Measurements from ENCODE around the gene SQSTM1. TPM values are rescaled to one million over a fixed set of nuclear protein-coding genes. Genes with fewer than 3 reads are reported as not detected.

The SQSTM1 gene
- total and polyA plus RNA-seq, 4 donors = 152 to 404 (median 345) TPM

- peak overlapping the region in 1 of 2 donors; percentile 50 for H3K4me3 ChIP-seq (ENCODE audit: low read length in 2 of 2)
- H3K9me3 ChIP-seq (ENCODE audit: control insufficient read depth, low read length) = no peaks in the 10 kb centered on the region
- peak; percentile 87 for ATAC-seq (ENCODE audit: low FRiP score)
- H3K36me3 ChIP-seq (ENCODE audit: control insufficient read depth in 1 of 2, insufficient read depth in 2 of 2, low read length in 1 of 2) = peaks cover 0 to 6% of the 10 kb centered on the region in 2 donors
- intact Hi-C loops (cut with DNase I) = no loop called here
- peak; percentile 97 to 98 for DNase-seq
- no peaks in the 10 kb centered on the region for H3K4me1 ChIP-seq (ENCODE audit: control insufficient read depth in 1 of 2, insufficient read depth in 2 of 2, low read length in 2 of 2)
- H3K27ac ChIP-seq (ENCODE audit: low read depth in 1 of 2, low read length in 2 of 2) = peak overlapping the region; percentile 45 to 74
- WGBS, 2 donors = 1% methylated on average over 33 to 35 of the region's 35 CpGs
- H3K27me3 ChIP-seq (ENCODE audit: control insufficient read depth in 1 of 2, insufficient read depth in 2 of 2, low read length in 1 of 2) = peaks cover 0 to 1% of the 10 kb centered on the region in 2 donors
These were observed 1.9 kb upstream of the SQSTM1 start for GRCh38 chr5:179818746-179819295.

GRCh38 chr5:179819296-179820126, 1.2 kb upstream of the SQSTM1 start:
- peak; percentile 86 to 89 for DNase-seq
- 18 to 30% methylated on average over 17 to 26 of the region's 26 CpGs for WGBS, 2 donors
- H3K27me3 ChIP-seq (ENCODE audit: control insufficient read depth in 1 of 2, insufficient read depth in 2 of 2, low read length in 1 of 2) = peaks cover 0 to 1% of the 10 kb centered on the region in 2 donors
- H3K27ac ChIP-seq (ENCODE audit: low read depth in 1 of 2, low read length in 2 of 2) = peak overlapping the region; percentile 45 to 68
- peaks cover 0 to 6% of the 10 kb centered on the region in 2 donors for H3K36me3 ChIP-seq (ENCODE audit: control insufficient read depth in 1 of 2, insufficient read depth in 2 of 2, low read length in 1 of 2)
- H3K4me3 ChIP-seq (ENCODE audit: low read length in 2 of 2) = peak overlapping the region in 1 of 2 donors; percentile 50
- H3K9me3 ChIP-seq (ENCODE audit: control insufficient read depth, low read length) = no peaks in the 10 kb centered on the region
- intact Hi-C loops (cut with DNase I) = loop anchor here (5.0 kb wide), 1 partner anchor 38 kb away; the partner anchor contains the start of gene MRNIP (in 2 of the 2)
- ATAC-seq (ENCODE audit: low FRiP score) = peak; percentile 63
- no peaks in the 10 kb centered on the region for H3K4me1 ChIP-seq (ENCODE audit: control insufficient read depth in 1 of 2, insufficient read depth in 2 of 2, low read length in 2 of 2)

DNA sequence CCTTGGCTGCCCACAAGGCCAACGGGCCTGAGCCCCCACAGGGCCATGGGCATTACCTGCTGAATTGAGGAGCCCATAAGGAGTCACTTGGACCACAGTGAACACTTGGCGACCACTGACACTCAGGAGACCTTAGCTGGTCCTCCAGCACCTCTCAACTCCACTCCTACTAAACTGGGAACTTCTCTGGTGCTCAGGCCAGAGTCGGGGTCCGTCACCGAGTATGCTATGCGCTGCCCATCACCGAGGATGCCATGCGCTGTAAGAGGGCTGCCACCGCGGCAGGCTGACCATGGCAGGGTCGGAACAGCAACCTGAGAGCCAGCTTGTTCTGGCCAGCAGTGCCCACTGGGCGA, 600 bp upstream of the SQSTM1 start:
- Histone ChIP-seq H3K9me3 (ENCODE audit: control insufficient read depth, low read length) (no peaks in the 10 kb centered on the region), H3K4me1 (ENCODE audit: control insufficient read depth in 1 of 2, insufficient read depth in 2 of 2, low read length in 2 of 2) (no peaks in the 10 kb centered on the region), H3K27me3 (ENCODE audit: control insufficient read depth in 1 of 2, insufficient read depth in 2 of 2, low read length in 1 of 2) (peaks cover 0 to 1% of the 10 kb centered on the region in 2 donors), H3K4me3 (ENCODE audit: low read length in 2 of 2) (peak overlapping the region; percentile 27 to 50), H3K27ac (ENCODE audit: low read depth in 1 of 2, low read length in 2 of 2) (peak overlapping the region; percentile 45 to 68), H3K36me3 (ENCODE audit: control insufficient read depth in 1 of 2, insufficient read depth in 2 of 2, low read length in 1 of 2) (peaks cover 0 to 6% of the 10 kb centered on the region in 2 donors)
- ATAC-seq (ENCODE audit: low FRiP score) = no peak
- intact Hi-C loops (cut with DNase I) = loop anchor here (5.0 kb wide), 1 partner anchor 37 kb away; the partner anchor contains the start of gene MRNIP (in 2 of the 2)
- no peak for DNase-seq
- 24 to 30% methylated on average over 12 of the region's 12 CpGs for WGBS, 2 donors

- H3K27ac ChIP-seq (ENCODE audit: low read depth in 1 of 2, low read length in 2 of 2) = peak overlapping the region; percentile 92 to 96
- no peaks in the 10 kb centered on the region for H3K9me3 ChIP-seq (ENCODE audit: control insufficient read depth, low read length)
- intact Hi-C loops (cut with DNase I) = loop anchor here (1.0 to 5.0 kb wide), 2 partner anchors 19 to 36 kb away; partner anchors contain the start of gene MRNIP (in 2 of the 2)
- WGBS, 2 donors = 0% methylated on average over 54 of the region's 54 CpGs
- peaks cover 0 to 1% of the 10 kb centered on the region in 2 donors for H3K27me3 ChIP-seq (ENCODE audit: control insufficient read depth in 1 of 2, insufficient read depth in 2 of 2, low read length in 1 of 2)
- H3K36me3 ChIP-seq (ENCODE audit: control insufficient read depth in 1 of 2, insufficient read depth in 2 of 2, low read length in 1 of 2) = peaks cover 0 to 10% of the 10 kb centered on the region in 2 donors
- H3K4me3 ChIP-seq (ENCODE audit: low read length in 2 of 2) = peak overlapping the region; percentile 49 to 96
- H3K4me1 ChIP-seq (ENCODE audit: control insufficient read depth in 1 of 2, insufficient read depth in 2 of 2, low read length in 2 of 2) = no peaks in the 10 kb centered on the region
- peak; percentile 88 for ATAC-seq (ENCODE audit: low FRiP score)
- DNase-seq = peak; percentile 98
These were observed 773 bp downstream of the SQSTM1 start for GRCh38 chr5:179821298-179822058.

DNA sequence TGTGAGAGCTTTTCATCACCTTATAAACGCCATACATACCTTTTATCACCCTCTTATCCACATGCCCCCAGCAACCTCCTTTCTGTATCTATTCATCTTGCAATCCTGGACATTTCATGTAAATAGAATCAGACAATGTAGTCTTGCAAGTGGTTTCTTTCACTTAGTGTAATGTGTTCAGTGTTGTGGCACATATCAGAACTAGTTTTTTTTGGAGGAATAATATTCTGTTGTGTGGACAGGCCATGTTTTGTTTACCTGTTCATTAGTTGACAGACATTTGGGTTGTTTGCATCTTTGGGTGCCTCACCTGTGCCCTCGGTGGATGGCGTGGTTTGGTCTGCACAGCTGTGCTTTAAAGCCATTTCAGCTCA, 1.3 kb downstream of the SQSTM1 start:
- intact Hi-C loops (cut with DNase I) = loop anchor here (1.0 to 5.0 kb wide), 2 partner anchors 18 to 35 kb away; partner anchors contain the start of gene MRNIP (in 2 of the 2)
- DNase-seq = no peak
- Histone ChIP-seq H3K36me3 (ENCODE audit: control insufficient read depth in 1 of 2, insufficient read depth in 2 of 2, low read length in 1 of 2) (peaks cover 3 to 10% of the 10 kb centered on the region in 2 donors), H3K27ac (ENCODE audit: low read depth in 1 of 2, low read length in 2 of 2) (no peak overlapping the region), H3K4me3 (ENCODE audit: low read length in 2 of 2) (peak overlapping the region; percentile 28 to 47), H3K27me3 (ENCODE audit: control insufficient read depth in 1 of 2, insufficient read depth in 2 of 2, low read length in 1 of 2) (peaks cover 0 to 1% of the 10 kb centered on the region in 2 donors), H3K9me3 (ENCODE audit: control insufficient read depth, low read length) (no peaks in the 10 kb centered on the region), H3K4me1 (ENCODE audit: control insufficient read depth in 1 of 2, insufficient read depth in 2 of 2, low read length in 2 of 2) (no peaks in the 10 kb centered on the region)
- WGBS, 2 donors = 57 to 64% methylated on average over 3 of the region's 3 CpGs
- ATAC-seq (ENCODE audit: low FRiP score) = no peak

DNA sequence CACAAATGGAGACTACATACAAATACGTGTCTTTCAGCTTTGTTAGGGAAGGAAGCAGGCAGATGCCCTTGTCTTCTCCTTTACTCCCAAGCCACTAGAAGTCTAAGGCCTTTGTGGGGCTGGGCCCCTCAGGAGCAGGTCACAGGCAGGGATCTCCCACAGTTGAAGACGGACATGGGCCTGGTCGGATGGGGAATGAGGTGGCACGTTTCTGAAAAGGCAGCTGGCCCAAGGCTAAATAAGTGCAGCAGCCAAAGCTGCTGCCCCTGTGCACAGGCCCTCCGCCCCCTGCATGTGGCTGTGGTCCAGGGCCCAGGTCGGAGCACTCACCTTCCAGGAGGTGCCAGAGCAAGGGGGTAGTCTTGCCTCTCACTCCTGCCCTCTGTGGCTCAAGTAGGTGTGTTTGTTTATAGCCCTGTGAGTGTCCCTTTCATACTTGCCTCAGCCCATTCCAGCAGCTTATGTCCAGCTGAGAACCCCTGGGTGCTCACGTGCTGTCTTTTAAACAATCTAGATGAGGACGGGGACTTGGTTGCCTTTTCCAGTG, 1.8 kb downstream of the SQSTM1 start:
- WGBS, 2 donors = 39 to 43% methylated on average over 8 of the region's 8 CpGs
- H3K9me3 ChIP-seq (ENCODE audit: control insufficient read depth, low read length) = no peaks in the 10 kb centered on the region
- H3K36me3 ChIP-seq (ENCODE audit: control insufficient read depth in 1 of 2, insufficient read depth in 2 of 2, low read length in 1 of 2) = peaks cover 3 to 10% of the 10 kb centered on the region in 2 donors
- no peaks in the 10 kb centered on the region for H3K4me1 ChIP-seq (ENCODE audit: control insufficient read depth in 1 of 2, insufficient read depth in 2 of 2, low read length in 2 of 2)
- H3K27me3 ChIP-seq (ENCODE audit: control insufficient read depth in 1 of 2, insufficient read depth in 2 of 2, low read length in 1 of 2) = peaks cover 0 to 1% of the 10 kb centered on the region in 2 donors
- H3K27ac ChIP-seq (ENCODE audit: low read depth in 1 of 2, low read length in 2 of 2) = peak overlapping the region in 1 of 2 donors; percentile 5
- DNase-seq (no peak), ATAC-seq (ENCODE audit: low FRiP score) (no peak)
- H3K4me3 ChIP-seq (ENCODE audit: low read length in 2 of 2) = peak overlapping the region; percentile 28 to 47
- intact Hi-C loops (cut with DNase I) = loop anchor here (1.0 to 5.0 kb wide), 2 partner anchors 18 to 35 kb away; partner anchors contain the start of gene MRNIP (in 2 of the 2)

- DNase-seq = peak in 1 of 2 donors; percentile 42
- Histone ChIP-seq H3K4me1 (ENCODE audit: control insufficient read depth in 1 of 2, insufficient read depth in 2 of 2, low read length in 2 of 2) (no peaks in the 10 kb centered on the region), H3K36me3 (ENCODE audit: control insufficient read depth in 1 of 2, insufficient read depth in 2 of 2, low read length in 1 of 2) (peaks cover 3 to 13% of the 10 kb centered on the region in 2 donors), H3K27ac (ENCODE audit: low read depth in 1 of 2, low read length in 2 of 2) (no peak overlapping the region), H3K9me3 (ENCODE audit: control insufficient read depth, low read length) (no peaks in the 10 kb centered on the region), H3K4me3 (ENCODE audit: low read length in 2 of 2) (no peak overlapping the region), H3K27me3 (ENCODE audit: control insufficient read depth in 1 of 2, insufficient read depth in 2 of 2, low read length in 1 of 2) (peaks cover 0 to 1% of the 10 kb centered on the region in 2 donors)
- 90% methylated on average over 22 of the region's 22 CpGs for WGBS, 2 donors
- intact Hi-C loops (cut with DNase I) = loop anchor here (5.0 kb wide), 1 partner anchor 33 kb away; the partner anchor contains the start of gene MRNIP (in 2 of the 2)
- no peak for ATAC-seq (ENCODE audit: low FRiP score)
These were observed 3.4 kb downstream of the SQSTM1 start for GRCh38 chr5:179823937-179824744.

Measured in aorta (tissue), 5 donors.